CD4-positive, alpha-beta T cell treated with Interleukin-10 for 1 hour (primary cell): ENCODE results near the gene RPS6KA2.

ENCODE experiments used
- DNase-seq: peaks from one replicate; pipeline ENCODE4 v3.0.0-alpha.2; 2020

Gene RPS6KA2

DNA sequence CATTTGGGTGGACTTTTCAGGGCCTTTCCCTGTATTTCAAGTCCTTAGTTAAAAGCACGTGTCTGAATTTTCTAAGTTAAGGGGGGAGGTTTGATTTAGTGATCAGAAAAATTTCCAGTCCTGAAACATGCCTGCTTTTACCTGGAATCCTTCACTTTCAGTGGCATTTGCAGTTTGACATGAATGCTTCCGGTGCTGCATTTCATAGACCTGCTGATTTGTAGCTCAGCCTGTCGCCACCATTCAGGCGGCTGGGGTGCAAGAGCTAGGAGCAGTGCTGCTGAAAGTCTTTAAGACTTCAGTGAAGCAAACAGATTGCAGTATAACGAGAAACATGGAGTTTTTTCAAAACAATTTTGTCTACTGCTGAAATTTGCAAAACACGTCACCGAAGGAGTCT, 14.0 kb downstream of the RPS6KA2 start:
- no peak for DNase-seq

GRCh38 chr6:166612471-166612881, 14.6 kb downstream of the RPS6KA2 start:
- DNase-seq, result no peak

DNA sequence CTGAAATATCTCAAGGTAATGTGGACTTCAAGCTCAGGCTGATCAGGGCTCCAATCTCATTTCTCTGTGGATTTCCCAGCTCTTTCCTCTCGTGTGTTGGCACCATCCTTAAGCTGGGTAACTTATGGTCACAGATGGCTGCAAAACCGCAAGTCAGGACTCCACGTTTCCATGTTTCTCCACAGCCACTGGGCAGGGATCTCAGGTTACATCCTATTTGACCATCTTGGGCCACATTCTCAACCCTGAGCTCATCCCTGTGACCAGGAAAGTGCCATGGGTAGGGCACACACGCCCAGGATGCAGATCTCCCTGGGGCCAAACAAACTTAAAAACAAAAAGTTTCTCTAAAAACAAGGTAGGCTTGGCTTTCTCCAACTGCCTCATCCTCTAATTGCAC, 15.4 kb downstream of the RPS6KA2 start:
- no peak for DNase-seq

DNA sequence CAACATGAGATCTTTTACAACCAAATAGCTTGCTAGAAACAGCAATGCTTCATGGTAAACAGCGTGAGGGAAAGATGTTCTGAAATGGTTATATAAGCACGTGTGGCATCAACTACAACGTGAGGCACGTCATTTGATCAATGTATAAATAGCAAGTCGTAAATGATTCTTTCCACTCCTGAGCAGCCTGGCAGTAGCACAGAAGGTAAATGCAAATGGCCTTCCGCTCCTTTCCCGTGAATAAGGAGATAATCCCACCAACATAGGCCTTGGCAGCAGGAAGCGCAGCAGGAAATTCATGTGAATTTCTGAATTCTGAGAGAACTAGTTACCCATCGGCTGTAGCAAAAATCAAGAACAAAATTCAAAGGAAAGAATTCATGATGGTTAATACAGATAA, 17.0 kb downstream of the RPS6KA2 start:
- no peak for DNase-seq

DNA sequence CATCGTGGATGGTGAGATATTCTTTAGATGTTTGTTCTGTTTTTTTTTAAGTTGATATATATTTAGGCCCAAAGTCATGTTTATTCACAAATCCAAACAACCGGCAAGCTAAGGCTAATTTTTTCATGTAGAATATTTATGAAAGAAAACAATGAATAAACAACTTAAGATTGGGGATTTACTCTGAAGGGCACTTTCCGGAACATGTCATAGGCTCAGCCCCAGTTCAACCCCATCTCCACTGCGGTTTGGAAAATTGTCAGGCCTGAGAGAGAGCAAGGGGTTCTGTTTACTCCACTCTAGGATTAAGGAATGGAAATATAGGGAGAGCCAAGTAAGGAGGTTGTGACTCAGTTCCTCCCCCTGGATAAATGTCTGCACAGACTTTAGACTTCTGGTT, 18.3 kb downstream of the RPS6KA2 start:
- no peak for DNase-seq

DNA sequence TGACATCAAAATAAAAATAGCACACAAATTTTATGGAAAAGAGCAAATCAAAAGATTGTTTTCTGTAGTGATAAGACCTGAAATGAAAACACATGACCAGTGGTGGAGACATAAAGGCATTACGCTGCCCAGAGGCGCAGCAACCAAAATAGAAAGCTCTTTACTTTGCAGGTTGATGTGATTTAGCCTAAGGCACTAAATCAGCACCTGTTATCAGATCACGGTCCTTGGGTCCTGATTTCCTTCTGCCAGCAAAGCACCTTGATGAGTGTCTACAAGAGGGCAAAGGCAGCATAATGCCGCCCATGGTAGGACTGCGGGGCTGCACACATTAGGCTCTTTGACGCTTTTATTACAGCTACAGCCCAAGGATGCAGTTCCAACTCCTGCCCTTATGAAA, 21.3 kb downstream of the RPS6KA2 start:
- DNase-seq, result no peak

- no peak for DNase-seq
These were observed 22.1 kb downstream of the RPS6KA2 start for GRCh38 chr6:166604911-166605310.

GRCh38 chr6:166604328-166604727, 22.7 kb downstream of the RPS6KA2 start:
- no peak for DNase-seq

DNA sequence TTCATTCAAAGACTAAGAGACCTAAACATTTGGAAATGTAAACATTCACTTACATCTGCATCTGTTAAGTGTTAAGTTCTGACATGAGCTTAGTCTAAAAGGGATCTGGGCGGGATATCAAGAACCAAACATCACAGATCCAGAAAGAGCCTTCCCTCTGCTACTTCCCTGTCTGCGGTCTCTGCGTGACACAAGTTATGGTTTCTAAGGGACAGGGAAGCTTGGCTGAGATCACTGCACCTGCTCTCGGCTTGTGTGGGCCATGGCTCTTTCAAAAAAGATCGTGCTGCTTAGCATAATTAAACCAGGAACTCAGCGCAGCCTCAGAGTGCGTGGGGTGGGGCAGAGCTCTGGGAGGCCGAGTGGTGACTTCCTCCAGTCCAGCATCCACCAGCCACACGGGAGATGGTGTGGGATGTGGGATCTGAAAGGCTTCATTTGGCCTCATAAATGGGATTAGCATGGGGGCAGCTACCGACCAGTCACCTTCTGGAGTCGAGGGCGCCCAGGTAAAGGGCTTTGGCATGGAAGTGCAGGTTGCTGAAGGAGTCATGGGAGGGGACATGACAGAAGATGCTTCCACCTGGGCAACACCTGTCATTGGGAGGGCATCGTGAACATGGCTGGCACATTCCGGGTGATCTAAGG, 23.9 kb downstream of the RPS6KA2 start:
- no peak for DNase-seq

- DNase-seq, result no peak
These were observed 25.1 kb downstream of the RPS6KA2 start for GRCh38 chr6:166601956-166602355.

GRCh38 chr6:166600931-166601330, 26.1 kb downstream of the RPS6KA2 start:
- DNase-seq, result no peak

DNA sequence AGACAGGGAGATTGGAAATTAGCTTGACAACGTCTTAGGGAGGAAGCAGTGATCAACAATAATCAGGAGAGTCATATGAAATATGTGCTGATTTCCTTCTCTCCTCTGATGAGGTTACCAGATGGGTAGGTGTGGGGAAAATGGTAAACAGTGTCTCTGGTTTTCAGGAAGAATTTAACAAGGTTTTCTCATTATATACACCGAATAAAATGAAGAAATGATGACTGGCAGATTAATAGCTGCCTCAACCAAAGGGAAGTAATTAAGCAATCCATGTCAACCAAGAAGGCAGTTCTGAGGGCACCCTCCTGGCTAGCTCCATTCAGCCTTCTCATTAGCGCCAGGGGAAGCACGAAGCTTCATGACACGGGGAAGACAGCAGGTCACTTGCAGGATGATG, 27.8 kb downstream of the RPS6KA2 start:
- DNase-seq, result no peak

GRCh38 chr6:166598441-166599138, 28.5 kb downstream of the RPS6KA2 start:
- DNase-seq, result no peak

- DNase-seq, result no peak
These were observed 29.2 kb downstream of the RPS6KA2 start for GRCh38 chr6:166597711-166598440.

DNA sequence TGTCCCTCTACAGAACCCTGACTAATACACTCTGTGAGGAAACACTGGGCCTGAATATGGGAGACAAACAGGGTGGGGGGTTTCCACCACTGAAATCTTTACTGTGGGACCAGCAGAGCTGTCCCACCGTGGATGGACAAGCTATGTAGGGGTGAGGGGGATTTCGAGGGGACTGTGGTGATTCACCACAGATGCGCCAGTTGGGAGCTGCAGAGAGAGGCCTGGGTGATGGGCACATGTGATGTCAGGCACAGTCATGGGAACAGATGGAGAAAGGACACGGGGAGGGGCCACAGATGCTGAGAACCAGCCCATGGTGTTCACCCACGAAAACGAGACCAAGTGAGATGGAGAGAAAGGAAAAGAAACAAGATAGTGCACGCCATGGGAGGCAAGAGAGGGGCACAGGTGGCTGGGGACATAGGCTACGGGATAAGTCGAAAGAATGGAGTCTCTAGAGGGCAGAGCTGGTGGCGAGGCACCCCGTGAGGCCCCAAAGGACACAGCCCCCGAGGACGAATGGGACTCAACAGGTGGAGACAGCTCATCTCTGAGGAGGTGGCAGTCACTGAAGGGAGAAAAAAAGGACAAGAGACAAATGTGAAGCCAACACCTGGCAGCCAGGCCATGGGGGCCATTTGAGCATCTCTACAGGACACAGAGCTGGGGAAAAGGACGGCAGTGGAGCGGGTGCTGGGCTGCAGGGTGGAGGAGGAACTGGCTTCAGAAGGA, 30.1 kb downstream of the RPS6KA2 start:
- DNase-seq, result no peak

DNA sequence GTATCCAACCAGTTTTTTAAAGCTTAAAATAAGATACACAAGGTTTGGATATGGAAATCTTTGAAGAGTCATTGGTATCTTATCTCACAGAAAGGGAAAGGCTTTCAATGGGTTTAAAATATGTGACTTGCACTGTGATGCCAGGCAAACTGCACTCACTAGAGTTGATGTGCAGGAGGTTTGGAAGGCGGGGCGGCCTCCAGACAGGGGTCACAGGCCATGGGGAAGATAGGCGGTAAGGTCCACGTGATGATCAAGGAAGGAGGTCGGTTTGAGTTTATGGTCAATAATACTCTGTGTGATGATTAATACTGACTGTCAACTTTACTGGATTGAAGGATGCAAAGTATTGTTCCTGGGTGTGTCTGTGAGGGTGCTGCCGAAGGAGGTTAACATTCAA, 31.1 kb downstream of the RPS6KA2 start:
- no peak for DNase-seq

DNA sequence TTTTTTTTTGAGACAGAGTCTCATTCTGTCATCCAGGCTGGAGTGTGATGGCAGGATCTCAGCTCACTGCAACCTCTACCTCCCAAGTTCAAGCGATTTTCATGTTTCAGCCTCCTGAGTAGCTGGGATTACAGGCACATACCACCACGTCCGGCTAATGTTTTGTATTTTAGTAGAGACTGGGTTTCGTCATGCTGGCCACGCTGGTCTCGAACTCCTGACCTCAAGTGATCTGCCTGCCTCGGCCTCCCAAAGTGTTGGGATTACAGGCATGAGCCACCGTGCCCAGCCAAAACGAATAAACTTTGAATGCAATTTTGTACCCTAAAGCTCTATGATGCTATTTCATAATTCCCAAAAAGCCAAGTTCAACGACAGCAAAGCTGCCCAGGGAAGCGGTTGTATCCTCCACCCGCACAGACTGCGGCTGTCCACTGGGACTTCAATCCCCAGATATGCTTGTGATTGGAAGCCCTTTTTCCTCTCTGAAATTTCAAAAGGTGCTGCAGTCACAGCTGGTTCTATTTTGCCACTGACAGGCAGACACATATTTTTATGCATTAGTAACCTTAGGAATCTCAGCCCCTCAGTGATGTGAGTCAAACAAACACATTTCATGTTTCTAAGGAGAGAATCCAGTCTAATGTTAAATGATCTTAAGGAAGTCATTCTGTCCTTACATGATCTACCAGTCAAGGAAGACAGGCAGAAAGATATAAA, 31.8 kb downstream of the RPS6KA2 start:
- no peak for DNase-seq

- no peak for DNase-seq
These were observed 34.2 kb downstream of the RPS6KA2 start for GRCh38 chr6:166592821-166593220.

- no peak for DNase-seq
These were observed 35.0 kb downstream of the RPS6KA2 start for GRCh38 chr6:166591961-166592520.

DNA sequence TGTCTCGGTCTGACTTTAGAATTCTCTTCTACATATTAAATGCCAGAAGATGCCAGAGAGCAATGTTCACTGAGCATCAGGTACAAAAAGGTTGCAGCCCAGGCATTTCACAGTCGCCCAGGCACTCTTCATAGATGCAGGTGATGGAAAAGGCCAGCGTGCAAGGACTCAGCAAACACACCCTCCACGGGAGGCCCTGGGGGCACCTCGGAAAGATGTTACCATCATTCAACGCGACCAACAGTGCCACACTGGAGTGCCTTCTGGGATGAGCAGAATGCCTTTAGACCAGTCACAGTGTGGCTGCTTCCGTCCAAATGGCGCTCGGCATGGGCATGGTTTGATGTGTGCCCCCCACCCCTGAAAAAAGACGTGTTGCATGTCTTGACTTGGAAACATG, 36.0 kb downstream of the RPS6KA2 start:
- DNase-seq, result no peak

DNA sequence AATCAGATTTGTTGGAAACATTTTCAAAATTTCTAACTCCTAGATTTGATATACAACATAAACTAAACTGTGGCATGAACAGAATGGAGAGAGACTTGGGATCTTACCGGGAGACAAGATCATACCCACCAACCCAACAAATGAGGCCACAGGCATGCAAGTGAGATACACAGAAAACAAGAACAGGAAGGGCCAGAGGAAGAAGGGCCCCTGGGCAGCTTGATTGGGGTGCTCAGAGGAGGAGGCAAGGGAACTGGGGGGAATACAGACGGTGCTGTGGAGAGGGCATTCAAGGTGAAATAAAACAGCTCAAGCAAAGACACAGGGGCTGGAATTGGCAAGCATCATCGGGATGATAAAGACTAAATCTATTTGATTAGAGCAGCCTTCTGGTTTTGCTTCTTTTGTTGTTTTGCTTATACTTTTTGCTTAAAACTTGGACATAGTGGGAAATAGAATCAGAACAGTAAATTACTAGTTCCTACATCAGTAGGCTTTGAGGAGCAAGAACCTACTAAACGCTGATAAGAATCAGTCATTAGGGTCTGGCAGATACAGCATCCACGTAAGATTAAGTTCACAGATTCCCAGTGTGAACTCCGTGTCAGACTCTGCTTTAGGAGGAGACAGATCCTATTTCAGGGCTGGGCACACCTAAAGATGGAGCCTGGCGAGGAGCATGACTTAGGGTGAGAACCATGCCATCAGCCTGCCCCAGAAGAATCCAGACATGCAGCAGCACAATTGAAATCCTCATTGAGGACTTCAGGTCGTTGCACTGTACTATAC, 37.1 kb downstream of the RPS6KA2 start:
- no peak for DNase-seq

- DNase-seq, result no peak
These were observed 37.7 kb downstream of the RPS6KA2 start for GRCh38 chr6:166589337-166589731.
